ENCODE results near the gene PLA2G4F.

DNA sequence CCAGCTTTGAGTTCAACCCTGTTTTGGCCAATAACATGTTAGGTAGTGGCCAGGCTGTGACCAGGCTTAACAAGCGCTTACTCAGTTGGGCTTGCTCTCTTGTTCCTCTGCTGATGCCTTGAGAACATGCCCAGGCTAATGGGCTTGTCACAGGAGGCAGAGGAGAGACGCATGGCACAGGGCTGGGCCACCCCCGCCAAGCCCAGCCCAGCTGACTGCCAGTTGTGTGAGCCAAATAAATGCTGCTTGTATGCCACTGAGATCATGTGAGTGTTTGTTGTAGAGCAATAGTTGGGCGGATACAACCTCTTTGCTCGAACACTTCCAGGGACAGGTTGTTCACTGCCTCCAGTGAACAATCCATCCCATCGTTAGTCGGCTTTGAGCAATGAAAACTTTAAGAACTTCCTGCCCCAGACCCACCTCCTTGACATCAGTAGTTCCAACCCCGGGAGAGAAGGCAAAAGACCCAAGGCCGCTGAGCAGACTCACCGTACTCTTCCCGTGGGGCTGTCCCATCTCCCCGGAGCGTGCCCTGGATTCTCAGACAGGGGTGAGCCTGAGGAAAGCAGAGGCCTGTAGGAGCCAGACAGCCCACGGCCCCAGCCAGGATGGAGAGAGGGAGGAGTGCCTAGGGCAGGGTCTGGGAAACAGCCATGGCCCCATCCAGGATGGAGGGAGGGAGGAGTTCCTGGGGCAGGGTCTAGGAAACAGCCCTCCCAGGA lies 4.1 kb downstream of the PLA2G4F start:
- TF ChIP-seq, protein P1, sequence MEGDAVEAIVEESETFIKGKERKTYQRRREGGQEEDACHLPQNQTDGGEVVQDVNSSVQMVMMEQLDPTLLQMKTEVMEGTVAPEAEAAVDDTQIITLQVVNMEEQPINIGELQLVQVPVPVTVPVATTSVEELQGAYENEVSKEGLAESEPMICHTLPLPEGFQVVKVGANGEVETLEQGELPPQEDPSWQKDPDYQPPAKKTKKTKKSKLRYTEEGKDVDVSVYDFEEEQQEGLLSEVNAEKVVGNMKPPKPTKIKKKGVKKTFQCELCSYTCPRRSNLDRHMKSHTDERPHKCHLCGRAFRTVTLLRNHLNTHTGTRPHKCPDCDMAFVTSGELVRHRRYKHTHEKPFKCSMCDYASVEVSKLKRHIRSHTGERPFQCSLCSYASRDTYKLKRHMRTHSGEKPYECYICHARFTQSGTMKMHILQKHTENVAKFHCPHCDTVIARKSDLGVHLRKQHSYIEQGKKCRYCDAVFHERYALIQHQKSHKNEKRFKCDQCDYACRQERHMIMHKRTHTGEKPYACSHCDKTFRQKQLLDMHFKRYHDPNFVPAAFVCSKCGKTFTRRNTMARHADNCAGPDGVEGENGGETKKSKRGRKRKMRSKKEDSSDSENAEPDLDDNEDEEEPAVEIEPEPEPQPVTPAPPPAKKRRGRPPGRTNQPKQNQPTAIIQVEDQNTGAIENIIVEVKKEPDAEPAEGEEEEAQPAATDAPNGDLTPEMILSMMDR (IDR thresholded peaks at IDR 0.05) = no peak
- no peak for TF ChIP-seq TAF1 (IDR thresholded peaks at IDR 0.05; ENCODE audit: borderline replicate concordance, low read depth, low read length)
- no peak for TF ChIP-seq POLR2AphosphoS5 (IDR thresholded peaks at IDR 0.05; ENCODE audit: low read depth, low read length)
